ENCODE data around the gene YY1AP1. TPM values are rescaled to one million over a fixed set of nuclear protein-coding genes. Genes with fewer than 3 reads are reported as not detected.
A peak's percentile ranks its signal among the peaks of the same experiment; 100 is the strongest.
"Not testable (repeated sequence)": the region's sequence is repeated elsewhere in the genome, so short reads cannot be mapped to it uniquely, and the experiment has no call there.

Gene YY1AP1
- total RNA-seq, 1 donor from 2014 or later: 42.3 TPM

DNA sequence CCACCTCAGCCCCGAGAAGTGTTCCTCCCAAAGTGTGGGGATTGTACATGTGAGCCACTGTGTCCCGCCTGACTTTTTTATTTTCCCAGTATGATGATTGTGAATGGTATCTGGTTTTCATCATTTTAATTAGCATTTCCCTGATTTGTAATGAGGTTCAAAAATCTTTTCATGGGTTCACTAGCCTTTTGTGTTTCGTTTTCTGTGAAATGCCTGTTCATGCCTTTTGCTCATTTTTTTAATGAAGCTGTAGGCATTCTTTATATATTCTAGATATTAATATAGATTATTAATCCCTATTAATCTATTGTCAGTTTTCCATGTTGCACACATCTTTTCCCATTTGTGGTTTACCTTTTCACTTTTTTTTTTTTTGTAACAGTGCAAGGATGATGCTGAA lies 20.8 kb upstream of the YY1AP1 start:
- no peaks in the 10 kb centered on the region for H3K36me3 ChIP-seq (ENCODE audit: insufficient read depth, low read length)
- TF ChIP-seq, protein P1, sequence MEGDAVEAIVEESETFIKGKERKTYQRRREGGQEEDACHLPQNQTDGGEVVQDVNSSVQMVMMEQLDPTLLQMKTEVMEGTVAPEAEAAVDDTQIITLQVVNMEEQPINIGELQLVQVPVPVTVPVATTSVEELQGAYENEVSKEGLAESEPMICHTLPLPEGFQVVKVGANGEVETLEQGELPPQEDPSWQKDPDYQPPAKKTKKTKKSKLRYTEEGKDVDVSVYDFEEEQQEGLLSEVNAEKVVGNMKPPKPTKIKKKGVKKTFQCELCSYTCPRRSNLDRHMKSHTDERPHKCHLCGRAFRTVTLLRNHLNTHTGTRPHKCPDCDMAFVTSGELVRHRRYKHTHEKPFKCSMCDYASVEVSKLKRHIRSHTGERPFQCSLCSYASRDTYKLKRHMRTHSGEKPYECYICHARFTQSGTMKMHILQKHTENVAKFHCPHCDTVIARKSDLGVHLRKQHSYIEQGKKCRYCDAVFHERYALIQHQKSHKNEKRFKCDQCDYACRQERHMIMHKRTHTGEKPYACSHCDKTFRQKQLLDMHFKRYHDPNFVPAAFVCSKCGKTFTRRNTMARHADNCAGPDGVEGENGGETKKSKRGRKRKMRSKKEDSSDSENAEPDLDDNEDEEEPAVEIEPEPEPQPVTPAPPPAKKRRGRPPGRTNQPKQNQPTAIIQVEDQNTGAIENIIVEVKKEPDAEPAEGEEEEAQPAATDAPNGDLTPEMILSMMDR (IDR thresholded peaks at IDR 0.05; ENCODE audit: insufficient read depth, low read depth, low read length): no peak
- H3K27me3 ChIP-seq (ENCODE audit: insufficient read depth, low read length): no peaks in the 10 kb centered on the region
- H3K36me3 Mint-ChIP-seq (ENCODE audit: low read depth, unreplicated experiment): peaks cover 4% of the 10 kb centered on the region
- DNase-seq (ENCODE audit: low read depth) (no peak), FAIRE-seq (no peak)
- no peak overlapping the region for H2AFZ ChIP-seq (ENCODE audit: low read depth, low read length)
- peaks cover 5% of the 10 kb centered on the region for H3K4me1 Mint-ChIP-seq (ENCODE audit: low read depth, unreplicated experiment)
- no peak overlapping the region for H3K27ac Mint-ChIP-seq (ENCODE audit: unreplicated experiment)
- H4K20me1 ChIP-seq (ENCODE audit: insufficient read depth, low read length): peaks cover 37% of the 10 kb centered on the region
- H3K27ac ChIP-seq (ENCODE audit: low read depth, low read length): no peak overlapping the region
- H3K9ac ChIP-seq (ENCODE audit: low read length): no peak overlapping the region
- H3K27me3 Mint-ChIP-seq (ENCODE audit: low read depth, unreplicated experiment): no peaks in the 10 kb centered on the region
- no peak overlapping the region for H3K4me3 Mint-ChIP-seq (ENCODE audit: unreplicated experiment)
- no peaks in the 10 kb centered on the region for H3K9me3 ChIP-seq (ENCODE audit: insufficient read depth, low read depth, low read length)
- H3K4me2 ChIP-seq (ENCODE audit: low read length): no peak overlapping the region
- H3K4me1 ChIP-seq (ENCODE audit: insufficient read depth, low read length): peaks cover 6% of the 10 kb centered on the region
- H3K79me2 ChIP-seq (ENCODE audit: insufficient read depth, low read length): peaks cover 59% of the 10 kb centered on the region
- no peaks in the 10 kb centered on the region for H3K9me3 Mint-ChIP-seq (ENCODE audit: unreplicated experiment)
- no peak overlapping the region for H3K4me3 ChIP-seq (ENCODE audit: insufficient read depth, low read depth, low read length)

DNA sequence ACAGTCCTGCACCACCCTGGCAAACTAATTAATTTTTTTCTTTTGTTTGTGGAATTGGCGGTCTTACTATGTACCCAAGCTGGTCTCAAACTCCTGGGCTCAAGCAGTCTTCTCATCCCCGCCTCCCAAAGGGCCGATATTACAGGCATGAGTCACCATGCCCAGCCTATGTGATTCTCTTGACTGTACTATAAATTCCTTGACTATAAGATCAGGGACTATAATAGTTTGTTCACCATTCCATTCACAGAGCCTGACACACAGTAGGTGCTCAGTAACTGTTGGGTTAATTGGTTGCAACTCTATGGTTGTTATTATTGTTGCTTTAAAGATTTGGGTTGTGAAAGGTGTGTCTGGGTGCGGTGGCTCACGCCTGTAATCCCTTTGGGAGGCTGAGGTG lies 17.6 kb upstream of the YY1AP1 start:
- Histone ChIP-seq H3K4me3 (ENCODE audit: insufficient read depth, low read depth, low read length) (no peak overlapping the region), H2AFZ (ENCODE audit: low read depth, low read length) (no peak overlapping the region), H4K20me1 (ENCODE audit: insufficient read depth, low read length) (peaks cover 43% of the 10 kb centered on the region), H3K4me1 (ENCODE audit: insufficient read depth, low read length) (peaks cover 6% of the 10 kb centered on the region), H3K79me2 (ENCODE audit: insufficient read depth, low read length) (peaks cover 73% of the 10 kb centered on the region), H3K36me3 (ENCODE audit: insufficient read depth, low read length) (no peaks in the 10 kb centered on the region), H3K9me3 (ENCODE audit: insufficient read depth, low read depth, low read length) (no peaks in the 10 kb centered on the region), H3K4me2 (ENCODE audit: low read length) (no peak overlapping the region), H3K9ac (ENCODE audit: low read length) (no peak overlapping the region), H3K27ac (ENCODE audit: low read depth, low read length) (peak overlapping the region; percentile 44), H3K27me3 (ENCODE audit: insufficient read depth, low read length) (no peaks in the 10 kb centered on the region)
- H3K4me3 Mint-ChIP-seq (ENCODE audit: unreplicated experiment): peak overlapping the region; percentile 27
- no peaks in the 10 kb centered on the region for H3K27me3 Mint-ChIP-seq (ENCODE audit: low read depth, unreplicated experiment)
- DNase-seq (ENCODE audit: low read depth) (peak; percentile 56), FAIRE-seq (no peak)
- peak overlapping the region; percentile 8 for H3K27ac Mint-ChIP-seq (ENCODE audit: unreplicated experiment)
- H3K4me1 Mint-ChIP-seq (ENCODE audit: low read depth, unreplicated experiment): peaks cover 12% of the 10 kb centered on the region
- TF ChIP-seq, protein P1 (IDR thresholded peaks at IDR 0.05; ENCODE audit: insufficient read depth, low read depth, low read length): no peak
- H3K36me3 Mint-ChIP-seq (ENCODE audit: low read depth, unreplicated experiment): no peaks in the 10 kb centered on the region
- no peaks in the 10 kb centered on the region for H3K9me3 Mint-ChIP-seq (ENCODE audit: unreplicated experiment)

- Histone ChIP-seq H3K79me2 (ENCODE audit: insufficient read depth, low read length) (peaks cover 78% of the 10 kb centered on the region), H4K20me1 (ENCODE audit: insufficient read depth, low read length) (peaks cover 50% of the 10 kb centered on the region)
- H3K36me3 ChIP-seq (ENCODE audit: insufficient read depth, low read length); H3K4me3 ChIP-seq (ENCODE audit: insufficient read depth, low read depth, low read length); H3K27ac ChIP-seq (ENCODE audit: low read depth, low read length); FAIRE-seq; H3K9me3 ChIP-seq (ENCODE audit: insufficient read depth, low read depth, low read length); H3K4me2 ChIP-seq (ENCODE audit: low read length); H3K9me3 Mint-ChIP-seq (ENCODE audit: unreplicated experiment); H3K4me3 Mint-ChIP-seq (ENCODE audit: unreplicated experiment); DNase-seq (ENCODE audit: low read depth); H3K27me3 ChIP-seq (ENCODE audit: insufficient read depth, low read length); H3K36me3 Mint-ChIP-seq (ENCODE audit: low read depth, unreplicated experiment); H3K9ac ChIP-seq (ENCODE audit: low read length); H3K4me1 ChIP-seq (ENCODE audit: insufficient read depth, low read length); H3K27me3 Mint-ChIP-seq (ENCODE audit: low read depth, unreplicated experiment); H2AFZ ChIP-seq (ENCODE audit: low read depth, low read length): not testable (repeated sequence)
- Mint-ChIP-seq H3K4me1 (ENCODE audit: low read depth, unreplicated experiment) (peaks cover 12% of the 10 kb centered on the region), H3K27ac (ENCODE audit: unreplicated experiment) (peak overlapping the region; percentile 6)
Observed at GRCh38 chr1:155704414-155704813, 15.8 kb upstream of the YY1AP1 start.
